ENCODE measurements around the gene MAP3K9. TPM values are rescaled to one million over a fixed set of nuclear protein-coding genes. Genes with fewer than 3 reads are reported as not detected.
A peak's percentile ranks its signal among the peaks of the same experiment; 100 is the strongest.

MAP3K9 gene
- total and polyA plus RNA-seq, 2 donors from 2014 or later, result 1.0 to 8.3 TPM

GRCh38 chr14:70723276-70723675 is 86.0 kb downstream of the MAP3K9 start:
- intact Hi-C loops (cut with DNase I), result no loop called here
- no peak for TF ChIP-seq CTCF (IDR thresholded peaks at IDR 0.05; ENCODE audit: borderline replicate concordance, extremely low read depth, insufficient read depth)
- Histone ChIP-seq H3K27me3 (ENCODE audit: control insufficient read depth, insufficient read depth, low read length) (no peaks in the 10 kb centered on the region), H3K27ac (ENCODE audit: low read depth in 2 of 2, low read length in 2 of 2) (no peak overlapping the region), H3K4me3 (ENCODE audit: low read length in 3 of 3) (no peak overlapping the region), H3K9ac (ENCODE audit: low read length in 3 of 3) (no peak overlapping the region), H3K9me3 (ENCODE audit: control insufficient read depth in 2 of 3, insufficient read depth in 1 of 3, low read length in 3 of 3) (no peaks in the 10 kb centered on the region), H3K36me3 (ENCODE audit: control insufficient read depth in 2 of 3, insufficient read depth in 3 of 3, low read length in 3 of 3) (no peaks in the 10 kb centered on the region), H3K4me1 (ENCODE audit: control insufficient read depth in 2 of 3, insufficient read depth in 2 of 3, low read depth in 1 of 3, low read length in 3 of 3) (peaks cover 0 to 6% (median 2%) of the 10 kb centered on the region in 3 donors)
- FAIRE-seq (no peak), DNase-seq (no peak)

GRCh38 chr14:70722418-70722817 is 86.9 kb downstream of the MAP3K9 start:
- Histone ChIP-seq H3K4me1 (ENCODE audit: control insufficient read depth in 2 of 3, insufficient read depth in 2 of 3, low read depth in 1 of 3, low read length in 3 of 3) (peaks cover 0 to 6% (median 2%) of the 10 kb centered on the region in 3 donors), H3K27ac (ENCODE audit: low read depth in 2 of 2, low read length in 2 of 2) (no peak overlapping the region), H3K36me3 (ENCODE audit: control insufficient read depth in 2 of 3, insufficient read depth in 3 of 3, low read length in 3 of 3) (no peaks in the 10 kb centered on the region), H3K9ac (ENCODE audit: low read length in 3 of 3) (no peak overlapping the region), H3K27me3 (ENCODE audit: control insufficient read depth, insufficient read depth, low read length) (no peaks in the 10 kb centered on the region), H3K9me3 (ENCODE audit: control insufficient read depth in 2 of 3, insufficient read depth in 1 of 3, low read length in 3 of 3) (no peaks in the 10 kb centered on the region), H3K4me3 (ENCODE audit: low read length in 3 of 3) (no peak overlapping the region)
- intact Hi-C loops (cut with DNase I), result no loop called here
- FAIRE-seq (no peak), DNase-seq (peak in 2 of 5 donors; percentile 14 to 40)
- no peak for TF ChIP-seq CTCF (IDR thresholded peaks at IDR 0.05; ENCODE audit: borderline replicate concordance, extremely low read depth, insufficient read depth)

DNA sequence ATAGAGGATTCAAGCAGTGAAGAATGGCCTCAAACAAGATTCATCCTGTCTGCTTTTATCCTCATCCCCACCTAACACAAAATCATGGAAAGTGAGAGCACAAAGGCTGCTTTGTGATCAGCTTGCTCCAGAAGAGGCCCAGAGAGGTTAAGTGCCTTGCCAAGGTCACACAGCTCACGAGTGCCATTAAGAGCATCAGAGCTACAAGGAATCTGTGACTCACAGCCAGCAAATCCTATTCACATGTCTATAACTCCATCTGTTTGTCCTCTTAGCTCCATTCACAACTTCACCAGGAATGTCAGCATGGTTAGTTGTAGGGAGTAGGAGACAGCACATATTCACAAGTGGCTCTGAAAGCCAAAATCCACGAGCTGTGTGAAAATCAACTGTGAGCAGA is 87.8 kb downstream of the MAP3K9 start:
- Histone ChIP-seq H3K27ac (ENCODE audit: low read depth in 2 of 2, low read length in 2 of 2) (no peak overlapping the region), H3K4me1 (ENCODE audit: control insufficient read depth in 2 of 3, insufficient read depth in 2 of 3, low read depth in 1 of 3, low read length in 3 of 3) (peaks cover 0 to 6% (median 2%) of the 10 kb centered on the region in 3 donors), H3K9ac (ENCODE audit: low read length in 3 of 3) (no peak overlapping the region), H3K27me3 (ENCODE audit: control insufficient read depth, insufficient read depth, low read length) (no peaks in the 10 kb centered on the region), H3K36me3 (ENCODE audit: control insufficient read depth in 2 of 3, insufficient read depth in 3 of 3, low read length in 3 of 3) (no peaks in the 10 kb centered on the region), H3K4me3 (ENCODE audit: low read length in 3 of 3) (no peak overlapping the region), H3K9me3 (ENCODE audit: control insufficient read depth in 2 of 3, insufficient read depth in 1 of 3, low read length in 3 of 3) (no peaks in the 10 kb centered on the region)
- DNase-seq (no peak), FAIRE-seq (no peak)
- no peak for TF ChIP-seq CTCF (IDR thresholded peaks at IDR 0.05; ENCODE audit: borderline replicate concordance, extremely low read depth, insufficient read depth)
- intact Hi-C loops (cut with DNase I), result no loop called here

Measured in kidney (tissue), 14 donors.